Gastrocnemius medialis (tissue), 4 donors: ENCODE results near the gene PBRM1. TPM values are rescaled to one million over a fixed set of nuclear protein-coding genes. Genes with fewer than 3 reads are reported as not detected.

Experiments used
- ATAC-seq, 2 donors: fragments of 150-250 bp; one replicate each; pipeline ENCODE4 v1.9.1; 2016
- DNase-seq, 2 donors: peaks; one replicate each; pipeline ENCODE4 v3.0.0-alpha.2; 2019
- H3K27ac ChIP-seq, 4 donors: fragments of 200-600 bp; sonication (generic); 1 replicate in 1 of 4; 2 replicates in 3 of 4; pipeline ENCODE4 v1.5.1; 2016 to 2018; ENCODE audit warnings: mild to moderate bottlenecking in 2 of 4, moderate library complexity in 1 of 4
- H3K27me3 ChIP-seq, 3 donors: fragments of 200-600 bp; sonication (generic) in 2 of 3; 1 replicate in 1 of 3; 2 replicates in 2 of 3; pipeline versions ENCODE4 v1.5.1 to v1.6.0; 2016 to 2019; ENCODE audit warnings: mild to moderate bottlenecking in 1 of 3, moderate library complexity in 1 of 3
- H3K36me3 ChIP-seq, 2 donors: fragments of 200-600 bp; sonication (generic) in 1 of 2; one replicate each; pipeline ENCODE4 v1.5.1; 2017 to 2018
- H3K4me1 ChIP-seq, 2 donors: fragments of 200-600 bp; sonication (generic) in 1 of 2; one replicate each; pipeline ENCODE4 v1.5.1; 2016 to 2017; ENCODE audit warnings: mild to moderate bottlenecking in 2 of 2
- H3K4me3 ChIP-seq, 4 donors: fragments of 200-600 bp; sonication (generic) in 3 of 4; 1 replicate in 1 of 4; 2 replicates in 3 of 4; pipeline ENCODE4 v1.5.1; 2016 to 2019; ENCODE audit warnings: mild to moderate bottlenecking in 2 of 4
- H3K9me3 ChIP-seq, 3 donors: fragments of 200-600 bp; sonication (generic) in 2 of 3; 1 replicate in 1 of 3; 2 replicates in 2 of 3; pipeline ENCODE4 v1.5.1; 2016 to 2019
- CTCF ChIP-seq, 5 experiments: fragments of 450-650 bp in 3 of 5; fragments of 200-600 bp in 2 of 5; sonication (generic) in 2 of 5; IDR thresholded peaks in 4 of 5; conservative IDR thresholded peaks in 1 of 5; 1 replicate in 4 of 5; 2 replicates in 1 of 5; pipeline ENCODE4 v1.5.1; 2016 to 2019; ENCODE audit warnings: antibody characterized with exemption in 5 of 5, mild to moderate bottlenecking in 3 of 5, moderate library complexity in 3 of 5
- POLR2A ChIP-seq, 2 donors: fragments of 450-650 bp; IDR thresholded peaks; one replicate each; pipeline ENCODE4 v1.6.1; 2017; ENCODE audit warnings: antibody characterized with exemption in 2 of 2, mild to moderate bottlenecking in 2 of 2, moderate library complexity in 2 of 2
- in situ Hi-C, 4 donors: fragments of 200-750 bp; cut with MboI; loops; one replicate each; pipeline versions ENCODE4 v1.15.0 to v1.8.0; 2017; ENCODE audit warnings: low sequenced_read_pairs in 4 of 4
- intact Hi-C: fragments of 100-400 bp; cut with DNase I; formaldehyde crosslinking; loops from one replicate; pipeline ENCODE4 v1.15.1; 2023; ENCODE audit warnings: low total_unique reads
- total RNA-seq, 4 donors: library from RNA; depleted of rRNA; stranded (reverse); fragments of >200 nt; gene quantifications; one replicate each; pipeline versions ENCODE4 v1.1.0 to v1.2.3, GENCODE V29; 2016

PBRM1 gene
- total RNA-seq, 4 donors from 2014 or later: 22.9 to 45.2 (median 27.5) TPM

DNA sequence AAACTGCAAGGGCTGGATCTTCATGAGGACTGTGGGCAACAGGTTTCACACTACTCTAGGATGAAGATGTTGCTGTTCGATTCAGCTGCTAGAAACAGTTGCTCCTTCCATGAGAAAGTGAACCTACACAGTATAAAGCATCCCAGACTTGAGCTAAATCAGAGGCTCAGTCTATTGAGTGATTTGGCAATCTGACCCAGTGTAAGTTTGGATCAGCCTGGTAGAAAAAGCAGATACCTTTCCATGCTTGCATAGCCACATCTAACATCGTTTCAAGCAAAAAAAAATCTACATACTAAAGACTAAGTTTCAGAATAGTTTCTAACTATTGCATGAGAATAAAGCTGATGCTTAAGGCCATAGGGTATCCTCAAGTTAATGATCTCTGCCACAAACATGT, 144.7 kb downstream of the PBRM1 start:
- Histone ChIP-seq H3K27ac (peak overlapping the region in 1 of 4 donors; percentile 16), H3K4me1 (peaks cover 39 to 60% of the 10 kb centered on the region in 2 donors), H3K27me3 (no peaks in the 10 kb centered on the region), H3K9me3 (no peaks in the 10 kb centered on the region), H3K4me3 (no peak overlapping the region), H3K36me3 (peaks cover 0 to 23% of the 10 kb centered on the region in 2 donors)
- TF ChIP-seq CTCF (IDR thresholded peaks at IDR 0.05 in 4 of 5, conservative IDR thresholded peaks at IDR 0.05 in 1 of 5) (no peak), POLR2A (IDR thresholded peaks at IDR 0.05) (no peak)
- in situ Hi-C loops (loop anchor here in 1 of 4 donors (10.0 kb wide), 1 partner anchor 76 kb away; no protein-coding TSS in a partner anchor), intact Hi-C loops (no loop called here)
- ATAC-seq (no peak), DNase-seq (no peak)

- no peak for TF ChIP-seq CTCF (IDR thresholded peaks at IDR 0.05 in 4 of 5, conservative IDR thresholded peaks at IDR 0.05 in 1 of 5)
- TF ChIP-seq POLR2A (IDR thresholded peaks at IDR 0.05): no peak
- no peaks in the 10 kb centered on the region for H3K9me3 ChIP-seq
- intact Hi-C loops: loop anchor here (5.0 kb wide), 2 partner anchors 87 to 293 kb away; partner anchors contain the start of genes ITIH4 and TNNC1
- peaks cover 44 to 52% of the 10 kb centered on the region in 2 donors for H3K4me1 ChIP-seq
- peaks cover 0 to 18% of the 10 kb centered on the region in 2 donors for H3K36me3 ChIP-seq
- no peak for DNase-seq
- ATAC-seq: no peak
- no peak overlapping the region for H3K4me3 ChIP-seq
- H3K27ac ChIP-seq: peak overlapping the region; percentile 88 to 99 (median 94)
- no peaks in the 10 kb centered on the region for H3K27me3 ChIP-seq
- in situ Hi-C loops: no loop called here
Observed at GRCh38 chr3:52539010-52539653, 146.6 kb downstream of the PBRM1 start.

- intact Hi-C loops: loop anchor here (2.0 to 5.0 kb wide), 5 partner anchors 45 to 294 kb away; partner anchors contain the start of genes ITIH4, PBRM1 and TNNC1
- H3K27ac ChIP-seq: peak overlapping the region; percentile 88 to 99 (median 94)
- H3K36me3 ChIP-seq: peaks cover 0 to 18% of the 10 kb centered on the region in 2 donors
- peaks cover 46 to 48% of the 10 kb centered on the region in 2 donors for H3K4me1 ChIP-seq
- H3K4me3 ChIP-seq: peak overlapping the region; percentile 63 to 91 (median 77)
- in situ Hi-C loops: no loop called here
- ATAC-seq (no peak), DNase-seq (no peak)
- H3K27me3 ChIP-seq: no peaks in the 10 kb centered on the region
- TF ChIP-seq POLR2A (IDR thresholded peaks at IDR 0.05) (no peak), CTCF (IDR thresholded peaks at IDR 0.05 in 4 of 5, conservative IDR thresholded peaks at IDR 0.05 in 1 of 5) (no peak)
- H3K9me3 ChIP-seq: no peaks in the 10 kb centered on the region
Observed at GRCh38 chr3:52537726-52538421, 147.8 kb downstream of the PBRM1 start.

DNA sequence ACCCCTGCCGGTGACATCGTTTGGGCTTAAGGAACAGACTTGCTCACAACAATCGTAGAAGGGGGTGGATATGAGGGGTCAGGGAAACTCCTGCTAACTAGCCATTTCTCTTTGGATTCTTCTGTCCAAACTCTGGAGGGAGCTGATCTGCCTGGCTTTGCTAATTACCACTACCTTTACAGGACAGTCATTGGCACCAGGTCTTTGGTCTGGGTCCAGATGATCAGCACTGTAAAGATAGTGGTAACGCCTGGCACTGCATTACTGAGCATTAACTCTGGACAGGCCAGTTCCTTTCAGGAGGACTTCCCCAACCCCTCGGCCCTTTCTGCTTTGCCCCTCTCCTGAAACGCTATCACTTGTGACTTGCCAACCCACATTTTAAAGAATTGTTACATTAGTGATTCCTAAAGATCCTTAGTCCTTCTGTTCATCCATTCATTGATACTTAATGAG, 148.5 kb downstream of the PBRM1 start:
- in situ Hi-C loops: no loop called here
- no peaks in the 10 kb centered on the region for H3K27me3 ChIP-seq
- peaks cover 0 to 18% of the 10 kb centered on the region in 2 donors for H3K36me3 ChIP-seq
- peak overlapping the region; percentile 63 to 91 (median 77) for H3K4me3 ChIP-seq
- DNase-seq (no peak), ATAC-seq (peak; percentile 6 to 18)
- H3K27ac ChIP-seq: peak overlapping the region; percentile 88 to 99 (median 94)
- intact Hi-C loops: loop anchor here (2.0 to 5.0 kb wide), 5 partner anchors 44 to 295 kb away; partner anchors contain the start of genes ITIH4, PBRM1 and TNNC1
- TF ChIP-seq POLR2A (IDR thresholded peaks at IDR 0.05) (no peak), CTCF (IDR thresholded peaks at IDR 0.05 in 4 of 5, conservative IDR thresholded peaks at IDR 0.05 in 1 of 5) (peak in 1 of 5 experiments; percentile 25)
- peaks cover 51 to 52% of the 10 kb centered on the region in 2 donors for H3K4me1 ChIP-seq
- H3K9me3 ChIP-seq: no peaks in the 10 kb centered on the region
